ENCODE results near the gene GPSM1.

Gene GPSM1

DNA sequence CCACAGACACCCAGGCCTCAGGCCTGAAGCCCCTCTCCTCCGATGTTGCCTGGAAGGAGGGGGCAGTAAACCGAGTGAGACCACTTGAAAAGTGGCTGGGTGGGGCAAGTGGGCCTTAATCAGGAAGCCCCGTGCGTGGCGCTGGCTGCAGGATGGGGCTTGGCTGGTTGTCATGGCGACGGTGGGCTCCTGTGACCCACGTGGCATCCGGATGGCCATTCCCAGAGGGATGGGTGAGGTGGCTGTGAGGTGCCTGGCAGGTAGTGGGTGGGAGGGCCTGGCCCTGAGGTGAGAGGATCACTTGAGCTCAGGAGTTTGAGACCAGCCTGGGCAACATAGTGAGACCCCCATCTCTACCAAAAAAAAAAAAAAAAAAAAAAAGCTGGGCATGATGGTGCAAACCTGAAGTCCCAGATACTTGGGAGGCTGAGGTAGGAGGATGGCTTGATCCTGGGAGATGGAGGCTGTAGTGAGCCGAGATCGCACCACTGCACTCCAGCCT lies 5.2 kb downstream of the GPSM1 start:
- H3K27ac ChIP-seq, result no peak overlapping the region
- TF ChIP-seq ZFX (IDR thresholded peaks at IDR 0.05) (no peak), CTCF (conservative IDR thresholded peaks at IDR 0.05) (no peak)

DNA sequence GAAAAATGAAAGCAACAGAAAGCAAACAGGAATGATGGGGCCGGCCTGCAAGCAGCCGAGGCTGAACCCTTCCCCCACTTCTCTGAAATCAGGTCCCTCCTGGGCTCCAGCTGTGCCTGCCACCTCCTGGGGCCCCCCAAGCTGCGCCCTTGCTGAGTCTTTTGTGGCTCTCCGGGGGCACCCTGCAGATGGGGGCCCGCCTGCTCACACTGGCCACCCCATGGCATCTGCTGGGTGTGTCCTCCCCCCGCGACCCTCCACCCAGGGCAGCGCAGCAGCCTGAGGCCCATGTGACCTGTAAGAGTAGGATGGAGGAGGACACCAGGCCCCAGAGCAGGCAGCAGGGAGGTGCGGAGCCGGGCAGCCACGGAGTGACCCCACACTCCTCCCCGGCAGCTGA lies 5.7 kb downstream of the GPSM1 start:
- H3K27ac ChIP-seq, result no peak overlapping the region
- TF ChIP-seq ZFX (IDR thresholded peaks at IDR 0.05), result no peak
- no peak for TF ChIP-seq CTCF (conservative IDR thresholded peaks at IDR 0.05)

- H3K27ac ChIP-seq, result no peak overlapping the region
- TF ChIP-seq CTCF (conservative IDR thresholded peaks at IDR 0.05) (no peak), ZFX (IDR thresholded peaks at IDR 0.05) (no peak)
These were observed 6.1 kb downstream of the GPSM1 start for GRCh38 chr9:136333486-136333885.

DNA sequence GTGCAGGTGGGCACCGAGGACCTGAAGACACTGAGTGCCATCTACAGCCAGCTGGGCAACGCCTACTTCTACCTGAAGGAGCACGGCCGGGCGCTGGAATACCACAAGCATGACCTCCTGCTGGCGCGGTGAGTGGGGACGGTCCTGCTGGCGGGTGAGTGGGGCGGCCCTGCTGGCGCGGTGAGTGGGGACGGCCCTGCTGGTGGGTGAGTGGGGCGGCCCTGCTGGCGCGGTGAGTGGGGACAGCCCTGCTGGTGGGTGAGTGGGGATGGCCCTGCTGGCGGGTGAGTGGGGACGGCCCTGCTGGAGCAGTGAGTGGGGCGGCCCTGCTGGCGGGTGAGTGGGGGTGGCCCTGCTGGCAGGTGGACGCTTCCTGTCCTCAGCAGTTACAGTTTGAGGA lies 7.2 kb downstream of the GPSM1 start:
- H3K27ac ChIP-seq, result no peak overlapping the region
- TF ChIP-seq ZFX (IDR thresholded peaks at IDR 0.05), result no peak
- TF ChIP-seq CTCF (conservative IDR thresholded peaks at IDR 0.05), result no peak

DNA sequence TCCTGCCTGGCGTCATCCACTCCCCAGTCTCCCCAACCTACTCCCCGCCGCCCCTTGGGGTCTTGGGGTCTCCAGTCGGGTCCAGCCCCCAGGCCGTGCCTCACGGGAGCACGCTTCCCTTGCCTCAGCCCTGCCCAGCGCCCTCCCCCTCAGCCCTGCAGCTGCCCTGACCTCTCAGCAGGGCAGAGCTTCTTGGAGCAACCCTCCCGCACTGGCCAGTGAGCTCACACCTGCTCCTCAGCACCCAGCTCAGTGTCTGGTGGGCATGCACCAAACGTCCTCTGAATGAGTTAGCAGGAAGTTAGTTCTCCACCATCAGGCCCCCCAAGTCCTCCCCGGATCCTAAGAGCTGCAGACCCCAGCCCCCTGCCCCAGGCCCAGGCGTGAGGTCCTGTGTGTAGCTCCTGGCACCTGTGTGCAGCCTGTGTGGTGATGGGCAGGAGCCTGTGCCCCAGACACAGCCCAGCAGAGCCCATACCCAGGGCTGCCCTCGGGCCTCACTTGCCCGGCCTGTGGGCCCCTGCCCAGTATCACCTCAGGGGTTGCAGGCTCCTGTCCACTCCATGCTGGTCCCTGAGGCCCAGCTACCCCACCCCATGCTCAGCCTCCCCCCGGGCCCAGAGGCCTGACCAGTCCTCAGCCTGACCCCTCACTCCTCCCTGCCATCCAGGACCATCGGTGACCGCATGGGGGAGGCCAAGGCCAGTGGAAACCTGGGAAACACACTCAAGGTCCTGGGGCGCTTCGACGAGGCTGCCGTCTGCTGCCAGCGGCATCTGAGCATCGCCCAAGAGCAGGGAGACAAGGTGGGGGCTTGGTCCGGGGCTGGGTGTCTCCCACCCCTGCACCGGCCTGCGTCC lies 8.2 kb downstream of the GPSM1 start:
- no peak overlapping the region for H3K27ac ChIP-seq
- TF ChIP-seq CTCF (conservative IDR thresholded peaks at IDR 0.05) (no peak), ZFX (IDR thresholded peaks at IDR 0.05) (no peak)

- no peak for TF ChIP-seq ZFX (IDR thresholded peaks at IDR 0.05)
- no peak for TF ChIP-seq CTCF (conservative IDR thresholded peaks at IDR 0.05)
- H3K27ac ChIP-seq, result no peak overlapping the region
These were observed 9.0 kb downstream of the GPSM1 start for GRCh38 chr9:136336156-136336870.

- no peak for TF ChIP-seq CTCF (conservative IDR thresholded peaks at IDR 0.05)
- no peak for TF ChIP-seq ZFX (IDR thresholded peaks at IDR 0.05)
- no peak overlapping the region for H3K27ac ChIP-seq
These were observed 9.5 kb downstream of the GPSM1 start for GRCh38 chr9:136336881-136337280.

Data from C4-2B (cell line).